Stimulated activated CD4-positive, alpha-beta T cell treated with anti-CD3 and anti-CD28 coated beads, Interleukin-12 subunit alpha, Interleukin-12 subunit beta, amount 100 ng/mL, for 24 hours (primary cell): ENCODE results near the gene C12orf56.
"Not testable (repeated sequence)": the region's sequence is repeated elsewhere in the genome, so short reads cannot be mapped to it uniquely, and the experiment has no call there.

Source experiments
- DNase-seq, 2 experiments: peaks; one replicate each; pipeline ENCODE4 v3.0.0-alpha.2; 2020; ENCODE audit warnings: low read depth in 2 of 2

C12orf56 gene

DNA sequence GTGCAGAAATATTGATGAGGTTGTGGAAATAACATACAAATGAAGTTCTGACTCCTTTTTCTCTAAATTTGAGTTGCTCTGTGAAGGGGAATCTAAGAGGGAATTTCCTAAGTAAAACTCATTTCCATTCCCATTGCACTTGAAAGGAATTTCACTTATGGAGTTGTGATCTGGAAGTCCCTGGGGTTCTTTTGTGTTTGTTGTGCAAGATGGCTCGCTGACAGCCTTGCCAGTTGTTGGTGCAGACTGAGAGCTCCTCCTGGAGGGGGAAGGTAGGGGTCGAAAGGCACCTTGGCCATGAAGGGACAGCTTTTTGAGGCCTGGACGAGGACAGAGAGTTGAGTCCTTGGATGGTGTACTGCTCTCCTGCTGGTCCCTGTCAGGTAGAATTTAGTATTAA, 72.0 kb downstream of the C12orf56 start:
- DNase-seq, result no peak

DNA sequence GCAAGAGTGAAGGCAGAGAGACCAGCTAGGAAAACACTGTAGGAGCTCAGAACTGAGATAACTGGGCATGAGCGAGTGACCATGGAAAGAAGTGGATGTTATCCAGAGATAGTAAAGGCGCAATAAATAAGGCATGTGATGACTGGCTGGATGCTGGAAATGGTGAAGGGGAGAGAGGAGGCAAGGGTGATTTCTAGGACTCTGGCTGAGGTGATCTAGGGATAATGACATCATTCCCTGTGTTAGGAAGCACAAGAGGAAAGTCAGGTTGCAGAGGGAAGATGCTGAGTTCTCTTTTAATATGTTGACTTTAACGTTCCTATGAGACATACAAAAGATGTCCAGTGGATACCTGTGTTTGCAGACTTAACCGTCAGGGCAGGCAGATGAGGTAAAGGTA, 78.7 kb downstream of the C12orf56 start:
- no peak for DNase-seq

DNA sequence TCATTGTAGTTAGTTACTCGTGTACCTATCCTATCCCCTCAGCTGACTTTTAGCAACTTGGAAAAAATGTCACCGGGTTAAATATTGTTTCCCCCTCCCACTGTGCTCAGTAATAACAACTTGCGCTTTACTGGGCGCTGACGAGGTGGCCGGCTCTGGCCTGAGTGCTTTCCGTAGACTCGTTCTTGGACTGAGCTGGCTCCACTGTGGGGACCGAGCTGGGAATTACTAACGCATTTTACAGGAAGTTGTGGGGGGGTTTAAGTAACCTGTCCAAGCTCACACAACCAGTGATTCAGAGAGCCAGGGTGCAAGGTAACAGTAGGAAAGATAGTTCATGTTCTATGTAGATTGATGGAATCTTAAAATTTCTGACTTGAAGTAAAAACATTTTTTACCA, 86.0 kb downstream of the C12orf56 start:
- no peak for DNase-seq

DNA sequence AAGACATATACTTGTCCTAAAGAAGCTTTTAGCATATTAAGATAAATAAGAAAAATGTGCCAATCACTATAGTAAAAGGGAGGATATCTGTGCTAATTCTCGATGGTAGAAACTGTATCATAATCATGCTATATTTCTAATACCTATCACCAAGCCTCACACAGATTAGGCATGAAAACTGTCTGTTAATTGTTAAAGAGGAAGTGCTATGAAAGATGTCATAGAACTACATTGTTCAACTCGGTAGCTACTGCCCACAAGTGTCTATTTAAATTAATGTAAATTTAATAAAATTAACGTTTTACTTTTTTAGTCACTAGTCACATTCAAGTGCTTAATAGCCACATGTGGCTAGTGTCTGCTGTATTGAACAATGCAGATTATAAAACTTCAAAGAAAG, 90.9 kb downstream of the C12orf56 start:
- no peak for DNase-seq

DNA sequence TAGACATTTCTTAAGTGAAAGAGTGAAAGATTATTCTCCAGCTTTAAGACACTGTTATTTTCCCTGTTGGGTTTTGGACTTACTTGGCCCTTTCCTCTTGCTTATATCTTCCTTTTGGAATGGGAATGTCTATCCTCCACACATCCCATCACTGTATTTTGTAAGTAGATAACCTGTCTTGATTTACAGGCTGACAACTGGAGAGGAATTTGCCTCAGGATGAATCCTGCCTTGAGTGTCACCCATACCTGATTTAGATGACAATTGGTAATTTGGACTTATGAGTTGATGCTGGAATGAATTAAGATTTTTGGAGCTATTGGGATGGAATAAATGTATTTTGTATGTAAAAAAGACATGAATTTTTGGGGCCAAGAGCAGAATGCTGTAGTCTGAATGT, 94.3 kb downstream of the C12orf56 start:
- no peak for DNase-seq

GRCh38 chr12:64293654-64294364, 96.7 kb downstream of the C12orf56 start:
- DNase-seq, result no peak

DNA sequence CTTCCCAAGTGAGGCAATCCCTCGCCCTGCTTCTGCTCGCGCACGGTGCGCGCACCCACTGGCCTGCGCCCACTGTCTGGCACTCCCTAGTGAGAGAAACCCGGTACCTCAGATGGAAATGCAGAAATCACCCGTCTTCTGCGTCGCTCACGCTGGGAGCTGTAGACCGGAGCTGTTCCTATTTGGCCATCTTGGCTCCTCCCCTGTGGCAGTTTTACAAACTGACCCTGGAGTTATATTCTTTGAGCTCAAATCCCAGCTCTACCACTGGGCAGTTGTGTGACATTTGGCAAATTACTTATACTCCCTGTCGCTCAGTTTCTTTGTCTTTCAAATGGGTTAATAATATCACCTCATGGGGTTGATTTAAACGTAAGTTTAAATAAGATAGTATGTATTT, 97.4 kb downstream of the C12orf56 start:
- not testable (repeated sequence) for DNase-seq

DNA sequence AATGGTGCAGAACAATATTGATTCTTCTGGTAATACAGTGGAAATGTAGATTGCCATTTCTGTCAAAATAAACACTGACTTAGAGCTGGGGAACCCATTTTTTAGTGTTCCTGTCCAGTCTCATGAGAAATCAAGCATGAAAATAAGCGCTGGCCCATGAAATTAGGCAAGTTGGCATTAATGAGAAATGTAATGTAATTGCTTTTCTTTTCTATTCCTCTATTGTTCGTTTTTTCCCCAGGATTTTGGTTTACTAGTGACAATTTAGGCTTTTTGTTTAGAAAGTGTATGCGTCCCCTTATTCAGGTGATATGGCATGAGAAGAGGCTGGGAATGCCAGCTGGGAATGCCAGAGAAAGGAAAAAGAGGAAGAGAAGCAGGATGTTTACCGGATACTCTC, 104.0 kb downstream of the C12orf56 start:
- no peak for DNase-seq

- no peak for DNase-seq
These were observed 106.3 kb downstream of the C12orf56 start for GRCh38 chr12:64284256-64284655.

- no peak for DNase-seq
These were observed 112.1 kb downstream of the C12orf56 start for GRCh38 chr12:64278421-64278820.

GRCh38 chr12:64273527-64274403, 116.8 kb downstream of the C12orf56 start:
- no peak for DNase-seq

- DNase-seq, result no peak
These were observed 120.1 kb downstream of the C12orf56 start for GRCh38 chr12:64270411-64270810.

DNA sequence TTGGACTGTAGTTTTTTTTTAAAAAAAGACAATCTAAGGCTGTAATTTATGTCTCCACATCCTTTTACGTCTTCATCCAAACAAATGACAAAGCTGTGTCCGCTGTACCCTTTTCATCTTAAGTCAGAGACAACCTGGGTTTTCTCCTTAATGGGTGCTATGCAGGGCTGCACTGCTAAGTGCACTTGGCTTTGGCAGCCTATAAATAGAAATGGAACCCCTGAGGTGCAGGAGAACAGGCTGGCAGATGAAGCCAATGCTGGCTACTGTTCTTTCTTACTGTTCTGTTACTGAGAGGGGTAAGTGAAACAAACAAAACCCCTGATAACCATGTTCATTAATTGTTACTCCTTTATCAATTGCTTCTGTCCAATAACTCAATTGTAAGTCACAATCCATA, 121.4 kb downstream of the C12orf56 start:
- DNase-seq, result no peak

GRCh38 chr12:64268409-64268808, 122.1 kb downstream of the C12orf56 start:
- no peak for DNase-seq

DNA sequence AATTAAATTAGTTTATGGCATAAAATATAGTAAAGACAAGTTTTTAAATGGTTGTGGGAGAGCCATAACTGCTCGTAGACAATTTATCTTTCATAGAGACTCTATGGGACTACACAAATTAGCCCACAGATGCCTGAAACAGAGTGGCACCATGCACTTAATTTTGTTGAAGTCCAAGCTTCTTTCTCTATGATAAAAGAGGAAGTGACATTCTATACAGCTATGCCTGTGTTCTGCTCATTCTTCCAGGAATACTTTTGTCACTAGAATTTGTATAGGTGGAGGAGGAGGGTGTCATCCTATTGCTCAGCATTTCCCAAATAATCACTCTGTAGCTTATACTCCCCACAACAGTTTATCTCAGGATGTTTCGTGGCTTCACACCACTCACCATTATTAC, 124.7 kb downstream of the C12orf56 start:
- no peak for DNase-seq

DNA sequence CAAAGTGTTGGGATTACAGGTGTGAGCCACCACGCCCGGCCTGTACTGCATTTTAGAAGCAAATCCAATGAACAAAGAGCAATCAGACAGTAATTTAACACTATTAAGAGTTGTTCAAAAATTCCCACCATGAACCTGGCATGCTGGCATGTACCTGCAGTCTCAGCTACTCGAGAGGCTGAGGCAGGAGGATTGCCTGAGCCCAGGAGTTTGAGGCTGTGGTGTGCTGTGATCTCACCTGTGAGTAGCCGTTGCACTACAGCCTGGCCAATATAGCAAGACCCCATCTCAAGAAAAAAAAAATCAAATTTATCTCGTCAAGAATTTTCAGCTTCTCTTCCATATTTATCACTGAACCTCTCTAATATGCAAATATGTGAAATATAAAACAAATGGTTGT, 128.7 kb downstream of the C12orf56 start:
- DNase-seq, result no peak

DNA sequence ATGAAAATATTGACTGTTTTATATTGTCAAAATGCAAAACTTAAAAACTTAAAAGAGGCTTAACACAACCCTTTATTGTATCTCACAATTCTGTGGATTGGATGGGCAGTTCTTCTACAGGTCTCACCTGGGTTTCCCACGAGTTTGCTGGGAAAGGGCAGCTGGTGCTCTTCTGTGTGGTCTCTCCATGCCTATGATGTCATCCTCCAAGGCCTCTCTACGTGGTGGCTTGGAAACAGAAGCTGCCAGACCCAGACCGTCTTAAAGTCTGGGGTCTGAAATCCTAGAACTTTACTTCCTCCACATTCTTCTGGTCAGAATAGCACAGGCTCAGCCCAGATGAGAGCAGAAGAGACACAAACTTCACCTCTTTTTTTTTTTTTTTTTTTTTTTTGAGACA, 132.0 kb downstream of the C12orf56 start:
- no peak for DNase-seq

DNA sequence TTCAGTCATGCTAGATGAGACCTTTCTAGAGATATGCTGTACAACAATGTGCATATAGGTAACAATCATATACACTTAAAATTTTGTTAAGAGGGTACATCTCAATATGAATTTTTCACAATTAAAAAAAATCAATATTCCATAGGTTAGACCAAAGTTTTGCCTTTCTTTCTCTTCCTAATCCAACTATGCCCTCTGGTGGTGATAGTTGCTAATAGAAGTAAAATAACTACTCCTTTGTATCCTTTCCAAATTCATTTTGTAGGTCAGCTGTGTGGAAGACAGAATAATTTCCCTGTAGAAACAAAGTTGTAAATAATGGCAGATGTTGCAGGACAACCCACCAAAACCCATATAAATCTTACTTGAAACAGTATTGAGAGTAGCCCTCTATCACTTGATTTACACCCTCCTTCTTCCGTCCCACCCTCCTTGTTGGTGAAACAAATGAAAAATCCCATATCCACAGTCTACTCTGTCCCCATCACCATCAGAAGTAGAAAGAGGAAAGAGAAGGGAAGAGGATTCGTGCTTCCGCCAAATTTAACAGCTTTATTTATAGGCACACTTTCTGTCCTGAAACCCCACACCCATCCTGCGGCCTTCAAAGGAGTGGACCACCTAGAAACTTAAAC, 134.3 kb downstream of the C12orf56 start:
- no peak for DNase-seq

- no peak for DNase-seq
These were observed 135.3 kb downstream of the C12orf56 start for GRCh38 chr12:64255249-64255648.

DNA sequence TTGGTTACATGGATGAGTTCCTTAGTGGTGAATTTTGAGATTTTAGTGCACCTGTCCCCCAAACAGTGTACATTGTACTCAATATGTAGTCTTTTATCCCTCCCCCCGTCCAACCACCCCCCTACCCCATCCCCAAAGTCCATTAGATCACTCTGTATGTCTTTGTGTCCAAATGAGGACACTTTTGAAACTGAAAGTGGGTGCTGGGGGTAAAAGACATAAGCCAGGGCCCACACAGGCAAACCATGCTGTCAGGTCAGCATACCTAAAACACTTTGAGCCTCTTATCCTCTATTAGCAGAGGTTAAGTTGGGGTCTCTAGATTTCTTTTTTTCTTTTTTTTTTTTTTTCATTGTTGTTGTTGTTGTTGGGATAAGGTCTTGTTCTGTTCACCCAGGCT, 137.2 kb downstream of the C12orf56 start:
- no peak for DNase-seq

- DNase-seq, result no peak
These were observed 137.9 kb downstream of the C12orf56 start for GRCh38 chr12:64252681-64253080.

- DNase-seq, result no peak
These were observed 146.7 kb downstream of the C12orf56 start for GRCh38 chr12:64243809-64244208.

GRCh38 chr12:64240781-64241180, 149.8 kb downstream of the C12orf56 start:
- no peak for DNase-seq
